Hepatocyte (in vitro differentiated cells): ENCODE data around the gene SERPING1. TPM values are rescaled to one million over a fixed set of nuclear protein-coding genes. Genes with fewer than 3 reads are reported as not detected.

ENCODE experiments used
- DNase-seq: peaks from one replicate; pipeline ENCODE4 v3.0.0-alpha.2; 2016; ENCODE audit warnings: low spot score
- H2AFZ ChIP-seq: fragments of 200-600 bp; sonication (generic); 2 replicates; pipeline ENCODE4 v1.6.0; 2016; ENCODE audit warnings: antibody characterized with exemption, mild to moderate bottlenecking
- H3K27ac ChIP-seq: fragments of 200-600 bp; sonication (generic); 2 replicates; pipeline ENCODE4 v1.5.1; 2016; ENCODE audit warnings: mild to moderate bottlenecking
- H3K27me3 ChIP-seq: fragments of 200-600 bp; sonication (generic); 2 replicates; pipeline ENCODE4 v1.6.1; 2016
- H3K36me3 ChIP-seq: fragments of 200-600 bp; sonication (generic); replicated peaks from 2 replicates; pipeline ENCODE4 v1.5.1; 2016; ENCODE audit warnings: low read depth; ENCODE audit not compliant: insufficient read depth
- H3K4me1 ChIP-seq: fragments of 200-600 bp; sonication (generic); 2 replicates; pipeline ENCODE4 v1.5.1; 2016; ENCODE audit warnings: mild to moderate bottlenecking, moderate library complexity; ENCODE audit not compliant: insufficient read depth
- H3K4me2 ChIP-seq: fragments of 200-600 bp; sonication (generic); 2 replicates; pipeline ENCODE4 v1.6.0; 2016
- H3K4me3 ChIP-seq: fragments of 200-600 bp; sonication (generic); 2 replicates; pipeline ENCODE4 v1.5.1; 2016; ENCODE audit warnings: mild to moderate bottlenecking
- H3K79me2 ChIP-seq: fragments of 200-600 bp; sonication (generic); 2 replicates; pipeline ENCODE4 v1.6.0; 2017; ENCODE audit warnings: mild to moderate bottlenecking
- H3K9me2 ChIP-seq: fragments of 200-600 bp; sonication (generic); replicated peaks from 2 replicates; pipeline ENCODE4 v1.6.0; 2017; ENCODE audit warnings: mild to moderate bottlenecking; ENCODE audit not compliant: insufficient read depth
- H3K9me3 ChIP-seq: fragments of 200-600 bp; sonication (generic); 2 replicates; pipeline ENCODE4 v1.5.1; 2016; ENCODE audit warnings: low read depth, mild to moderate bottlenecking
- H4K20me1 ChIP-seq: fragments of 200-600 bp; sonication (generic); 2 replicates; pipeline ENCODE4 v1.6.0; 2016; ENCODE audit warnings: mild to moderate bottlenecking; ENCODE audit not compliant: insufficient read depth, poor library complexity, severe bottlenecking
- CTCF ChIP-seq: fragments of 200-600 bp; sonication (generic); IDR thresholded peaks from 2 replicates; pipeline ENCODE4 v1.5.1; 2016; ENCODE audit warnings: antibody characterized with exemption, mild to moderate bottlenecking; ENCODE audit not compliant: poor library complexity
- EZH2 ChIP-seq: fragments of 200-600 bp; sonication (generic); IDR thresholded peaks from 2 replicates; pipeline ENCODE4 v1.6.1; 2016; ENCODE audit warnings: antibody characterized with exemption, mild to moderate bottlenecking, borderline replicate concordance
- EZH2phosphoT487 ChIP-seq: fragments of 200-600 bp; sonication (generic); IDR thresholded peaks from one replicate; pipeline ENCODE4 v1.6.1; 2018; ENCODE audit warnings: antibody characterized with exemption, mild to moderate bottlenecking, low read depth, moderate library complexity; ENCODE audit not compliant: unreplicated experiment, severe bottlenecking
- WGBS: methylation state at CpG from one replicate; pipeline ENCODE4 v1.1.6; 2016; ENCODE audit warnings: low lambda C conversion rate; ENCODE audit errors: missing lambda C conversion rate; 5-methylcytosine and 5-hydroxymethylcytosine counted together
- polyA plus RNA-seq: library from polyadenylated mRNA; unstranded; fragments of >200 nt; fragmentation: Nextera tagmentation; extraction: Ambion mirVana; gene quantifications from 2 replicates; pipeline ENCODE4 v1.2.1, GENCODE V29; 2016
- total RNA-seq: library from RNA; depleted of rRNA; stranded (reverse); fragments of >200 nt; gene quantifications from 2 replicates; pipeline ENCODE4 v1.2.3, GENCODE V29; 2014

Gene SERPING1
- 123 and 129 TPM in 2 replicates for total RNA-seq
- polyA plus RNA-seq = 445 and 476 TPM in 2 replicates

GRCh38 chr11:57597461-57597915 lies at the start of gene SERPING1:
Gene SERPING1, plus strand, starts transcription at chr11:57597685. Its CDS starts 586 bp downstream, at chr11:57598271.
- Histone ChIP-seq H3K4me2 (peak within 1 kb of the TSS; percentile 87), H3K9me3 (no peaks in the 10 kb centered on the region), H3K4me1 (peaks cover 13% of the 10 kb centered on the region), H3K4me3 (peak within 1 kb of the TSS; percentile 48), H2AFZ (peak within 1 kb of the TSS; percentile 58), H4K20me1 (no peaks in the 10 kb centered on the region), H3K27me3 (no peaks in the 10 kb centered on the region), H3K36me3 (no peaks in the 10 kb centered on the region), H3K9me2 (no peaks in the 10 kb centered on the region), H3K27ac (peak within 1 kb of the TSS; percentile 85), H3K79me2 (no peaks in the 10 kb centered on the region)
- peak; percentile 36 for DNase-seq
- TF ChIP-seq EZH2 (no peak), EZH2phosphoT487 (no peak), CTCF (no peak)
- WGBS = 22% methylated on average over 6 of the region's 10 CpGs

GRCh38 chr11:57547854-57548377 lies 49.6 kb upstream of the SERPING1 start:
- Histone ChIP-seq H2AFZ (no peak overlapping the region), H3K27ac (no peak overlapping the region), H3K9me3 (no peaks in the 10 kb centered on the region), H3K9me2 (no peaks in the 10 kb centered on the region), H3K36me3 (no peaks in the 10 kb centered on the region), H4K20me1 (no peaks in the 10 kb centered on the region), H3K79me2 (no peaks in the 10 kb centered on the region), H3K27me3 (no peaks in the 10 kb centered on the region), H3K4me1 (no peaks in the 10 kb centered on the region), H3K4me3 (no peak overlapping the region), H3K4me2 (no peak overlapping the region)
- WGBS = 74% methylated on average over 6 of the region's 6 CpGs
- TF ChIP-seq EZH2phosphoT487 = no peak
- no peak for TF ChIP-seq CTCF
- no peak for TF ChIP-seq EZH2
- DNase-seq = no peak

GRCh38 chr11:57549983-57550382 lies 47.5 kb upstream of the SERPING1 start:
- DNase-seq = no peak
- no peaks in the 10 kb centered on the region for H4K20me1 ChIP-seq
- no peak overlapping the region for H2AFZ ChIP-seq
- H3K4me3 ChIP-seq = no peak overlapping the region
- H3K9me3 ChIP-seq = no peaks in the 10 kb centered on the region
- no peaks in the 10 kb centered on the region for H3K36me3 ChIP-seq
- no peaks in the 10 kb centered on the region for H3K4me1 ChIP-seq
- WGBS = 89% methylated on average over 8 of the region's 8 CpGs
- no peaks in the 10 kb centered on the region for H3K9me2 ChIP-seq
- TF ChIP-seq CTCF = no peak
- TF ChIP-seq EZH2 = no peak
- no peak for TF ChIP-seq EZH2phosphoT487
- no peak overlapping the region for H3K27ac ChIP-seq
- H3K4me2 ChIP-seq = no peak overlapping the region
- H3K27me3 ChIP-seq = no peaks in the 10 kb centered on the region
- H3K79me2 ChIP-seq = no peaks in the 10 kb centered on the region

GRCh38 chr11:57551941-57552340 lies 45.5 kb upstream of the SERPING1 start:
- Histone ChIP-seq H3K4me3 (no peak overlapping the region), H3K27ac (no peak overlapping the region), H3K36me3 (no peaks in the 10 kb centered on the region)

More at GRCh38 chr11:57551941-57552340, 45.5 kb upstream of the SERPING1 start:
- TF ChIP-seq EZH2phosphoT487 = no peak
- no peak for TF ChIP-seq EZH2
- no peak for TF ChIP-seq CTCF
- DNase-seq = no peak
- Histone ChIP-seq H3K79me2 (no peaks in the 10 kb centered on the region), H2AFZ (no peak overlapping the region), H3K27me3 (no peaks in the 10 kb centered on the region), H3K9me3 (no peaks in the 10 kb centered on the region), H4K20me1 (no peaks in the 10 kb centered on the region), H3K9me2 (no peaks in the 10 kb centered on the region), H3K4me2 (no peak overlapping the region), H3K4me1 (no peaks in the 10 kb centered on the region)
- 93% methylated on average over 4 of the region's 4 CpGs for WGBS
